Measurements from ENCODE around the gene ERVH48-1.
"Not testable (repeated sequence)": the region's sequence is repeated elsewhere in the genome, so short reads cannot be mapped to it uniquely, and the experiment has no call there.

Gene ERVH48-1

GRCh38 chr21:42906233-42906632 is 19.2 kb downstream of the ERVH48-1 start:
- DNase-seq (ENCODE audit: low read depth) = no peak

- DNase-seq (ENCODE audit: low read depth) = peak; percentile 47
Observed at GRCh38 chr21:42905195-42905594, 20.2 kb downstream of the ERVH48-1 start.

- no peak for DNase-seq (ENCODE audit: low read depth)
Observed at GRCh38 chr21:42903817-42904216, 21.6 kb downstream of the ERVH48-1 start.

- no peak for DNase-seq (ENCODE audit: low read depth)
Observed at GRCh38 chr21:42900446-42900845, 25.0 kb downstream of the ERVH48-1 start.

- DNase-seq (ENCODE audit: low read depth) = peak; percentile 97
Observed at GRCh38 chr21:42892931-42893755, 32.3 kb downstream of the ERVH48-1 start, which contains the start of gene NDUFV3. TSS of gene NDUFV3 (plus strand) at chr21:42893309. CDS start at chr21:42893334, 25 bp downstream.

GRCh38 chr21:42892582-42892930 is 32.9 kb downstream of the ERVH48-1 start:
- no peak for DNase-seq (ENCODE audit: low read depth)

- no peak for DNase-seq (ENCODE audit: low read depth)
Observed at GRCh38 chr21:42887326-42887725, 38.1 kb downstream of the ERVH48-1 start.

- no peak for DNase-seq (ENCODE audit: low read depth)
Observed at GRCh38 chr21:42883921-42884320, 41.5 kb downstream of the ERVH48-1 start.

GRCh38 chr21:42880352-42880751 is 45.1 kb downstream of the ERVH48-1 start:
- no peak for DNase-seq (ENCODE audit: low read depth)

GRCh38 chr21:42878993-42879787 is 46.2 kb downstream of the ERVH48-1 start, which contains the start of gene WDR4:
TSS of gene WDR4 (minus strand) at chr21:42879539. CDS start at chr21:42879495, 44 bp downstream.
- DNase-seq (ENCODE audit: low read depth) = peak; percentile 95

GRCh38 chr21:42878678-42878992 is 46.8 kb downstream of the ERVH48-1 start:
- no peak for DNase-seq (ENCODE audit: low read depth)

GRCh38 chr21:42875811-42876210 is 49.6 kb downstream of the ERVH48-1 start:
- DNase-seq (ENCODE audit: low read depth) = not testable (repeated sequence)

GRCh38 chr21:42873096-42873495 is 52.3 kb downstream of the ERVH48-1 start:
- DNase-seq (ENCODE audit: low read depth) = no peak

- DNase-seq (ENCODE audit: low read depth) = no peak
Observed at GRCh38 chr21:42868196-42868595, 57.2 kb downstream of the ERVH48-1 start.
